ENCODE results near the gene ANKRD12. TPM values are rescaled to one million over a fixed set of nuclear protein-coding genes. Genes with fewer than 3 reads are reported as not detected.

The ANKRD12 gene
- polyA plus RNA-seq, 2 donors = 6.1 to 33.0 TPM

GRCh38 chr18:9123520-9123919, 13.1 kb upstream of the ANKRD12 start:
- Histone ChIP-seq H3K27me3 (ENCODE audit: control insufficient read depth in 1 of 2, insufficient read depth in 2 of 2, low read length in 2 of 2) (no peaks in the 10 kb centered on the region), H3K9me3 (ENCODE audit: control insufficient read depth in 2 of 2, insufficient read depth in 1 of 2, low read depth in 1 of 2, low read length in 1 of 2) (no peaks in the 10 kb centered on the region), H3K36me3 (ENCODE audit: control insufficient read depth in 2 of 2, insufficient read depth in 2 of 2, low read length in 1 of 2) (peaks cover 3% of the 10 kb centered on the region in 2 donors), H3K27ac (ENCODE audit: low read depth in 2 of 2, low read length in 1 of 2) (peak overlapping the region in 1 of 2 donors; percentile 21), H3K4me1 (ENCODE audit: control insufficient read depth in 2 of 2, insufficient read depth in 2 of 2, low read length in 1 of 2) (no peaks in the 10 kb centered on the region), H3K4me3 (ENCODE audit: low read depth in 1 of 2, low read length in 2 of 2) (no peak overlapping the region)
- WGBS, 2 donors = 94 to 99% methylated on average over 2 of the region's 2 CpGs

- H3K36me3 ChIP-seq (ENCODE audit: control insufficient read depth in 2 of 2, insufficient read depth in 2 of 2, low read length in 1 of 2) = peaks cover 3% of the 10 kb centered on the region in 2 donors
- H3K9me3 ChIP-seq (ENCODE audit: control insufficient read depth in 2 of 2, insufficient read depth in 1 of 2, low read depth in 1 of 2, low read length in 1 of 2) = no peaks in the 10 kb centered on the region
- H3K4me3 ChIP-seq (ENCODE audit: low read depth in 1 of 2, low read length in 2 of 2) = no peak overlapping the region
- H3K27me3 ChIP-seq (ENCODE audit: control insufficient read depth in 1 of 2, insufficient read depth in 2 of 2, low read length in 2 of 2) = no peaks in the 10 kb centered on the region
- no peaks in the 10 kb centered on the region for H3K4me1 ChIP-seq (ENCODE audit: control insufficient read depth in 2 of 2, insufficient read depth in 2 of 2, low read length in 1 of 2)
- H3K27ac ChIP-seq (ENCODE audit: low read depth in 2 of 2, low read length in 1 of 2) = no peak overlapping the region
- 91% methylated on average over 1 of the region's 1 CpG for WGBS, 2 donors
Observed at GRCh38 chr18:9124824-9125223, 11.8 kb upstream of the ANKRD12 start.

GRCh38 chr18:9126337-9126736, 10.2 kb upstream of the ANKRD12 start:
- Histone ChIP-seq H3K4me1 (ENCODE audit: control insufficient read depth in 2 of 2, insufficient read depth in 2 of 2, low read length in 1 of 2) (no peaks in the 10 kb centered on the region), H3K27ac (ENCODE audit: low read depth in 2 of 2, low read length in 1 of 2) (no peak overlapping the region), H3K9me3 (ENCODE audit: control insufficient read depth in 2 of 2, insufficient read depth in 1 of 2, low read depth in 1 of 2, low read length in 1 of 2) (no peaks in the 10 kb centered on the region), H3K36me3 (ENCODE audit: control insufficient read depth in 2 of 2, insufficient read depth in 2 of 2, low read length in 1 of 2) (peaks cover 3% of the 10 kb centered on the region in 2 donors), H3K27me3 (ENCODE audit: control insufficient read depth in 1 of 2, insufficient read depth in 2 of 2, low read length in 2 of 2) (no peaks in the 10 kb centered on the region), H3K4me3 (ENCODE audit: low read depth in 1 of 2, low read length in 2 of 2) (no peak overlapping the region)
- 75% methylated on average over 3 of the region's 3 CpGs for WGBS, 2 donors

- Histone ChIP-seq H3K36me3 (ENCODE audit: control insufficient read depth in 2 of 2, insufficient read depth in 2 of 2, low read length in 1 of 2) (peaks cover 0 to 3% of the 10 kb centered on the region in 2 donors), H3K9me3 (ENCODE audit: control insufficient read depth in 2 of 2, insufficient read depth in 1 of 2, low read depth in 1 of 2, low read length in 1 of 2) (no peaks in the 10 kb centered on the region), H3K27me3 (ENCODE audit: control insufficient read depth in 1 of 2, insufficient read depth in 2 of 2, low read length in 2 of 2) (no peaks in the 10 kb centered on the region), H3K4me3 (ENCODE audit: low read depth in 1 of 2, low read length in 2 of 2) (no peak overlapping the region), H3K4me1 (ENCODE audit: control insufficient read depth in 2 of 2, insufficient read depth in 2 of 2, low read length in 1 of 2) (no peaks in the 10 kb centered on the region), H3K27ac (ENCODE audit: low read depth in 2 of 2, low read length in 1 of 2) (no peak overlapping the region)
- WGBS, 2 donors = 80 to 86% methylated on average over 4 of the region's 4 CpGs
Observed at GRCh38 chr18:9130195-9130594, 6.4 kb upstream of the ANKRD12 start.

GRCh38 chr18:9130806-9131205, 5.8 kb upstream of the ANKRD12 start:
- Histone ChIP-seq H3K9me3 (ENCODE audit: control insufficient read depth in 2 of 2, insufficient read depth in 1 of 2, low read depth in 1 of 2, low read length in 1 of 2) (no peaks in the 10 kb centered on the region), H3K4me1 (ENCODE audit: control insufficient read depth in 2 of 2, insufficient read depth in 2 of 2, low read length in 1 of 2) (no peaks in the 10 kb centered on the region), H3K27ac (ENCODE audit: low read depth in 2 of 2, low read length in 1 of 2) (no peak overlapping the region), H3K27me3 (ENCODE audit: control insufficient read depth in 1 of 2, insufficient read depth in 2 of 2, low read length in 2 of 2) (no peaks in the 10 kb centered on the region), H3K4me3 (ENCODE audit: low read depth in 1 of 2, low read length in 2 of 2) (no peak overlapping the region), H3K36me3 (ENCODE audit: control insufficient read depth in 2 of 2, insufficient read depth in 2 of 2, low read length in 1 of 2) (peaks cover 0 to 3% of the 10 kb centered on the region in 2 donors)
- WGBS, 2 donors = 54 to 61% methylated on average over 2 of the region's 2 CpGs

GRCh38 chr18:9132628-9133027, 4.0 kb upstream of the ANKRD12 start:
- Histone ChIP-seq H3K4me1 (ENCODE audit: control insufficient read depth in 2 of 2, insufficient read depth in 2 of 2, low read length in 1 of 2) (no peaks in the 10 kb centered on the region), H3K36me3 (ENCODE audit: control insufficient read depth in 2 of 2, insufficient read depth in 2 of 2, low read length in 1 of 2) (peaks cover 0 to under 1% of the 10 kb centered on the region in 2 donors), H3K27me3 (ENCODE audit: control insufficient read depth in 1 of 2, insufficient read depth in 2 of 2, low read length in 2 of 2) (no peaks in the 10 kb centered on the region), H3K4me3 (ENCODE audit: low read depth in 1 of 2, low read length in 2 of 2) (no peak overlapping the region), H3K27ac (ENCODE audit: low read depth in 2 of 2, low read length in 1 of 2) (no peak overlapping the region), H3K9me3 (ENCODE audit: control insufficient read depth in 2 of 2, insufficient read depth in 1 of 2, low read depth in 1 of 2, low read length in 1 of 2) (no peaks in the 10 kb centered on the region)
- 97 to 99% methylated on average over 4 of the region's 4 CpGs for WGBS, 2 donors

GRCh38 chr18:9133225-9133624, 3.4 kb upstream of the ANKRD12 start:
- no peaks in the 10 kb centered on the region for H3K4me1 ChIP-seq (ENCODE audit: control insufficient read depth in 2 of 2, insufficient read depth in 2 of 2, low read length in 1 of 2)
- no peaks in the 10 kb centered on the region for H3K36me3 ChIP-seq (ENCODE audit: control insufficient read depth in 2 of 2, insufficient read depth in 2 of 2, low read length in 1 of 2)
- whole genome bisulfite sequencing, 2 donors = 75 to 78% methylated on average over 2 of the region's 2 CpGs
- no peak overlapping the region for H3K4me3 ChIP-seq (ENCODE audit: low read depth in 1 of 2, low read length in 2 of 2)
- no peaks in the 10 kb centered on the region for H3K27me3 ChIP-seq (ENCODE audit: control insufficient read depth in 1 of 2, insufficient read depth in 2 of 2, low read length in 2 of 2)
- H3K9me3 ChIP-seq (ENCODE audit: control insufficient read depth in 2 of 2, insufficient read depth in 1 of 2, low read depth in 1 of 2, low read length in 1 of 2) = no peaks in the 10 kb centered on the region
- peak overlapping the region; percentile 15 to 49 for H3K27ac ChIP-seq (ENCODE audit: low read depth in 2 of 2, low read length in 1 of 2)

- Histone ChIP-seq H3K27me3 (ENCODE audit: control insufficient read depth in 1 of 2, insufficient read depth in 2 of 2, low read length in 2 of 2) (no peaks in the 10 kb centered on the region), H3K9me3 (ENCODE audit: control insufficient read depth in 2 of 2, insufficient read depth in 1 of 2, low read depth in 1 of 2, low read length in 1 of 2) (no peaks in the 10 kb centered on the region), H3K27ac (ENCODE audit: low read depth in 2 of 2, low read length in 1 of 2) (peak overlapping the region; percentile 95 to 100), H3K36me3 (ENCODE audit: control insufficient read depth in 2 of 2, insufficient read depth in 2 of 2, low read length in 1 of 2) (no peaks in the 10 kb centered on the region), H3K4me3 (ENCODE audit: low read depth in 1 of 2, low read length in 2 of 2) (peak overlapping the region; percentile 76 to 78), H3K4me1 (ENCODE audit: control insufficient read depth in 2 of 2, insufficient read depth in 2 of 2, low read length in 1 of 2) (no peaks in the 10 kb centered on the region)
- 43 to 44% methylated on average over 12 of the region's 12 CpGs for WGBS, 2 donors
Observed at GRCh38 chr18:9135081-9135911, 1.3 kb upstream of the ANKRD12 start.

- Histone ChIP-seq H3K4me3 (ENCODE audit: low read depth in 1 of 2, low read length in 2 of 2) (peak overlapping the region; percentile 76 to 78), H3K4me1 (ENCODE audit: control insufficient read depth in 2 of 2, insufficient read depth in 2 of 2, low read length in 1 of 2) (no peaks in the 10 kb centered on the region)
- WGBS, 2 donors = 0 to 1% methylated on average over 33 of the region's 33 CpGs
Observed at GRCh38 chr18:9135912-9136314, 668 bp upstream of the ANKRD12 start.

More at GRCh38 chr18:9135912-9136314, 668 bp upstream of the ANKRD12 start:
- Histone ChIP-seq H3K9me3 (ENCODE audit: control insufficient read depth in 2 of 2, insufficient read depth in 1 of 2, low read depth in 1 of 2, low read length in 1 of 2) (no peaks in the 10 kb centered on the region), H3K27me3 (ENCODE audit: control insufficient read depth in 1 of 2, insufficient read depth in 2 of 2, low read length in 2 of 2) (no peaks in the 10 kb centered on the region), H3K27ac (ENCODE audit: low read depth in 2 of 2, low read length in 1 of 2) (peak overlapping the region; percentile 95 to 100), H3K36me3 (ENCODE audit: control insufficient read depth in 2 of 2, insufficient read depth in 2 of 2, low read length in 1 of 2) (no peaks in the 10 kb centered on the region)

Measured in esophagus (tissue), 2 donors.